Measurements from ENCODE around the gene TEKT5.
"Not testable (repeated sequence)": the region's sequence is repeated elsewhere in the genome, so short reads cannot be mapped to it uniquely, and the experiment has no call there.

Gene TEKT5

DNA sequence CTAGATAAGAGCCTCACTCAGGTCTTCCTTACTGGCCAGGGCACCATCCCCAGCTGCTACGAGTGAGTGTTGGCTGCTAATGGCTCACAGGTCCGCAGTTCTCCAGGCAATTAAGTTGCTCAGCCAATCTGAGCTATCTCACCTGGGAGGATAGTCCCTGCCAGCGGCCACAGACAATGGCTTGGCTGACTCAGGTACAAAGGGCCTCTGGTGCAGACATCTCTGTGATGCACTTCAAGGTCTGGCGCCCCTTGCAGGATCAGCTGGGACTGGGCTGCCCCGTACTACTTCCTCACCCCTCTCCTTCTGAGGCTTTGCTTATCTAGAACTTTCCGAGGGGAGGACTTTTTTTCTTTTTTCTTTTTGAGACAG lies 65.2 kb downstream of the TEKT5 start:
- Histone ChIP-seq H3K4me3 (ENCODE audit: low read length) (no peak overlapping the region), H3K36me3 (ENCODE audit: insufficient read depth, low read length) (no peaks in the 10 kb centered on the region), H3K4me1 (ENCODE audit: insufficient read depth, low read length) (0 out of 2 replicates have a peak, but pooled peaks cover 3% of the 10 kb centered on the region), H3K9ac (ENCODE audit: low read depth, low read length) (no peak overlapping the region), H3K9me3 (ENCODE audit: insufficient read depth, low read depth, low read length) (no peaks in the 10 kb centered on the region), H3K27ac (ENCODE audit: low read depth, low read length) (no peak overlapping the region), H3K27me3 (ENCODE audit: insufficient read depth, low read length) (no peaks in the 10 kb centered on the region)
- 66% methylated on average over 6 of the region's 6 CpGs for WGBS

DNA sequence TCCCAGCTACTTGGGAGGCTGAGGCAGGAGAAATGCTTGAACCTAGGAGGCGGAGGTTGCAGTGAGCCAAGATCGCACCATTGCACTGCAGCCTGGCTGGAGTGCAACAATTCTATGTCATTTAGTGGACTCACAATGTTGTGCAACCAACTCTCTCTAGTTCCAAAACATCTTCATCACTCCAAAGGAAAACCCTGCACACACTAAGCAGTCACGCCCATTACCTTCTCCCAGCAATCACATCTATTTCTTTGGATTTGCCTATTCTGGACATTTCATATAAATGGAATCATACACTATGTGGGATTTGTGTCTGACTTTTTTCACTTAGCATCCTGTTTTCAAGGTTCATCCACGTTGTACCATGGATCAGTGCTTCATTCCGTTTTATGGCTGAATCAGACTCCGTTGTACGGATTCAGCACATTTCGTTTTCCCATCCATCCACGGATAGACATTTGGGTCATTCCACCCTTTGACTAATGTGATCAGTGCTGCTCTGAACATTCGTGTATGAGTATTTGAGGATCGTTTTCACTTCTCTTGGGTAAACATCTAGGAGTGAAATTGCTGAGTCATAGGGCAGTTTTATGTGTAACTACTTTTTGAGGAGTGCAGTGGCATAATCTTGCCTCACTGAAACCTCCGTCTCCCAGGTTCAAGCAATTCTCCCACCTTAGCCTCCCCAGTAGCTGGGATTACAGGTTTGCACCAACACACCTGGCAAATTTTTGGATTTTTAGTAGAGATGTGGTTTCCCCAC lies 69.0 kb downstream of the TEKT5 start:
- H3K36me3 ChIP-seq (ENCODE audit: insufficient read depth, low read length) = no peaks in the 10 kb centered on the region
- no peak overlapping the region for H3K9ac ChIP-seq (ENCODE audit: low read depth, low read length)
- WGBS = 93% methylated on average over 12 of the region's 12 CpGs
- no peaks in the 10 kb centered on the region for H3K9me3 ChIP-seq (ENCODE audit: insufficient read depth, low read depth, low read length)
- no peak overlapping the region for H3K27ac ChIP-seq (ENCODE audit: low read depth, low read length)
- H3K4me1 ChIP-seq (ENCODE audit: insufficient read depth, low read length) = peaks cover 5% of the 10 kb centered on the region; the same call in 1 of the 2 replicates
- H3K4me3 ChIP-seq (ENCODE audit: low read length) = no peak overlapping the region
- no peaks in the 10 kb centered on the region for H3K27me3 ChIP-seq (ENCODE audit: insufficient read depth, low read length)

DNA sequence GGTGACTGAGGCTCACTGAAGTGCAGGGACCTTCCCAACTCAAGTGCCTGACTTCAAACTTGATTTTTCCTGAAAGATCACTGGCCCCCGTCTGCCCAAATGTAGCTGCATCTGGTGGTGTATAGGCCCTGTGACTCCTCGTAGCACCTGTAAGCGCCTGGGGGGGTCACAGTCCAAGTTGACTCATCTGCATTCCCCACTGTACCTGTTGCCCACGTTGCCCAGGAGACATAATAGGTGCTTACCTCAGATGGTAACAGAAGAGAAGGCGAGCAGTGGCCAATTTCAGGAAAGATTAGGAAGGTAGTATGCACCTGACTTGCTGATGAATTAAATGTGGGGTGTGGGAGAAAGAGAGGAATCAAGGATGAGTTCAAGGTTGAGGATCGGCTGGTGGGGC lies 70.2 kb downstream of the TEKT5 start:
- Histone ChIP-seq H3K27me3 (ENCODE audit: insufficient read depth, low read length) (no peaks in the 10 kb centered on the region), H3K9ac (ENCODE audit: low read depth, low read length) (no peak overlapping the region), H3K4me3 (ENCODE audit: low read length) (no peak overlapping the region), H3K36me3 (ENCODE audit: insufficient read depth, low read length) (no peaks in the 10 kb centered on the region), H3K27ac (ENCODE audit: low read depth, low read length) (no peak overlapping the region), H3K9me3 (ENCODE audit: insufficient read depth, low read depth, low read length) (no peaks in the 10 kb centered on the region), H3K4me1 (ENCODE audit: insufficient read depth, low read length) (peaks cover 10% of the 10 kb centered on the region; the same call in 1 of the 2 replicates)
- 87% methylated on average over 6 of the region's 6 CpGs for WGBS

DNA sequence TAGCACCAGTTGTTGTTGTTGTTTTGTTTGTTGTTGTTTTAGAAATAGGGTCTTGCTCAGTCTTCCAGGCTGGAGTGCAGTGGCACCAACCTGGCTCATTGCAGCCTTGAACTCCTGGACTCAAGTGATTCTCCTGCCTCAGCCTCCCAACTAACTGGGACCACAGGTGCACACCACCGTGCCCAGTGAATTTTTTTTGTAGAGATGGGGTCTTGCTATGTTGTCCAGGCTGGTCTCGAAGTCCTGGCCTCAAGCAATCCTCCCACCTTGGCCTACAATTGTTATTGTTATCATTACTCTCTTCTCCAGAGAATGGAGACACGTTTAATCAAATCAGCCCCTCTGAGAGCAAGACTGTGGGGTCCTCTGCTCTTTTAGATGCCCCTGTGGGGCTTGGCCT lies 71.7 kb downstream of the TEKT5 start:
- H3K27ac ChIP-seq (ENCODE audit: low read depth, low read length) = no peak overlapping the region
- H3K9ac ChIP-seq (ENCODE audit: low read depth, low read length) = no peak overlapping the region
- no peaks in the 10 kb centered on the region for H3K9me3 ChIP-seq (ENCODE audit: insufficient read depth, low read depth, low read length)
- H3K27me3 ChIP-seq (ENCODE audit: insufficient read depth, low read length) = peaks cover 4% of the 10 kb centered on the region
- 96% methylated on average over 3 of the region's 3 CpGs for WGBS
- peaks cover 16% of the 10 kb centered on the region; the same call in 1 of the 2 replicates for H3K4me1 ChIP-seq (ENCODE audit: insufficient read depth, low read length)
- no peak overlapping the region for H3K4me3 ChIP-seq (ENCODE audit: low read length)
- H3K36me3 ChIP-seq (ENCODE audit: insufficient read depth, low read length) = no peaks in the 10 kb centered on the region

DNA sequence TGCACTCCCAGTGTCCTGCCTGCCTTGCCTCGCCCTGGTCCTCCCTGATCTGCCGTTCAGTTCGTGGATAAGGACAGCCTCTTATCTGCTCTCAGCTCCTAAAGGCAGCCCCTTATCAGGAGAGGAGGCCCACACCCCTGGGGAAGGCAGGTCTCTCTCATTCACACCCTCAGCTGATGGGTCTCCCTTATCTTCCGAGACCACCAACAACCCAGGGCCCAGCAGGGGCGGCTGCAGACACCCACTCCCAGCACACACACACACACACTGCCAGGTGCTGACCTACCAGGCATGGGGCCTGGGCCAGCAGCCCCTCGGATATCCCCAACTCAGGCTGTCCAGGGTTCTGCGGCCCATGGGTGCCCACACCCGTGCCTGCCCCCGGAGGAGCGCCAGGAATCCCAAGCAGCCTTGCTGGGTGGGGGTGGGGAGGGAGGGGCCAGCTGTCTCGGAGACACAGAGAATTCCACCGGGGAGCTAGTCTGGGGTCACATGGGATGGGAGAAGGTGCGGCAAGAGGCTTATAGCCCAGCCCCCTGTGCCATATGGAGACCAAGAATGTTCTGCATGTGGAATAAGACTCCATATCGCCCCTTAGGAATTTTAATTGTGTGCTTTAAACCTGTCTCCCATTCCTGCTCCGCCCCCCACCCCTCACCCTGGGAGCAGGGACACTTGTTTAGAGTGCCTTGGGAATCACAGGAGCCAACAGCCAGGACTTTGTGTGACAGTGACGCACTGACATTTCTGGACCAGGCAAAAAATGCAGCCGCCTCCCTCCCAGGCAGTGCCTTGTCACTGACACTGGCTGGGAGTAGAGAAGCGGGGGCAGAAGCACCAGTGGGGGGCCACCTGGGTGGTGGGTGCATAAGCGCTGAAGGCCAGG lies 72.5 kb downstream of the TEKT5 start:
- Histone ChIP-seq H3K4me1 (ENCODE audit: insufficient read depth, low read length) (peaks cover 23% of the 10 kb centered on the region), H3K9me3 (ENCODE audit: insufficient read depth, low read depth, low read length) (no peaks in the 10 kb centered on the region), H3K36me3 (ENCODE audit: insufficient read depth, low read length) (no peaks in the 10 kb centered on the region), H3K27me3 (ENCODE audit: insufficient read depth, low read length) (peaks cover 4% of the 10 kb centered on the region), H3K9ac (ENCODE audit: low read depth, low read length) (no peak overlapping the region), H3K4me3 (ENCODE audit: low read length) (no peak overlapping the region), H3K27ac (ENCODE audit: low read depth, low read length) (no peak overlapping the region)
- WGBS = 65% methylated on average over 19 of the region's 19 CpGs

DNA sequence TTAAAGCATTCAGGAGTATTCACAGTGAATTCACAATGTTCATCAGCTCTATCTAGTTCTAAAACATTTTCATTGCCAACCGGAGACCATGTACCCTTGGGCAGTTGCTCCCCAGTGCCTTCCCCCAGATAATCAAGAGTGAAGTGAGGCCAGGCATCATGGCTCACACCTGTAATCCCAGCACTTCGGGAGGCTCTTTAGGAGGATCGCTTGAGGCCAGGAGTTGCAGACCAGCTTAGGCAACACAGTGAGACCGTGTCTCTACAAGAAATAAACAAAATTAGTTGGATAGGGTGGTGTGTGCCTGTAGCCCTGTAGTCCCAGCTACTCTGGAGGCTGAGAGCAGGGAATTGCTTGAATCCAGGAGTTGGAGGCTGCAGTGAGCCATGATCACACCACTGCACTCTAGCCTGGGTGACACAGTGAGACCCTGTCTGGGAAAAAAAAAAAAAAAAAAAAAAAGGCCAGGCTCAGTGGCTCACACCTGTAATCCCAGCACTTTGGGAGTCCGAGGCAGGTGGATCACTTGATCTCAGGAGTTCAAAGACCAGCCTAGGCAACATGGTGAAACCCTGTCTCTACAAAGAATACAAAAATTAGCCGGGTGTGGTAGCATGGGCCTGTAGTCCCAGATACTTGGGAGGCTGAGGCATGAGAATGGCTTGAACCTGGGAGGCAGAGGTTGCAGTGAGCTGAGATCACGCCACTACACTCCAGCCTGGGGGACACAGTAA lies 73.3 kb downstream of the TEKT5 start:
- H3K4me3 ChIP-seq (ENCODE audit: low read length); H3K27ac ChIP-seq (ENCODE audit: low read depth, low read length); H3K27me3 ChIP-seq (ENCODE audit: insufficient read depth, low read length); H3K9ac ChIP-seq (ENCODE audit: low read depth, low read length); H3K36me3 ChIP-seq (ENCODE audit: insufficient read depth, low read length); H3K9me3 ChIP-seq (ENCODE audit: insufficient read depth, low read depth, low read length): not testable (repeated sequence)
- 80% methylated on average over 7 of the region's 7 CpGs for WGBS
- peaks cover 27% of the 10 kb centered on the region for H3K4me1 ChIP-seq (ENCODE audit: insufficient read depth, low read length)

DNA sequence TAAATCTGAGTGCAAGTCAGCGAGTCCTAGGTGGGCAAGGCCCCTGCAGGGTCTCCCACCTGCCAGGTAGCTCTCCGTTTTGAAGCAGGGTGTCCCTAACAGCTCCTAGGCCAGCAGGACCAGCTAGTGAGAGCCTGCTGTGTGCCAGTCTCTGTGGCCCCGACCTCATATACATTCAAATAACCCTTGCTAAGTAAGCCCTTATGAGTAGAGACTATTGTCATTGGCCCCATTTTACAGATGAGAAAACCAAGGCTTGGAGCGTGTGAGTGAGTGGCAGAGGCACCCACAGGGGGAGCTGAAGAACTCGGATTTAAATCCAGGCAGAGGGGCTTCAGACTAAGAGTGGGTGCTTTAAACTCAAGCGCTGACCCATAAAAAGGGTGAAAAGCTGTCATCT lies 74.6 kb downstream of the TEKT5 start:
- Histone ChIP-seq H3K4me3 (ENCODE audit: low read length) (no peak overlapping the region), H3K4me1 (ENCODE audit: insufficient read depth, low read length) (peaks cover 30% of the 10 kb centered on the region), H3K9ac (ENCODE audit: low read depth, low read length) (no peak overlapping the region), H3K9me3 (ENCODE audit: insufficient read depth, low read depth, low read length) (no peaks in the 10 kb centered on the region), H3K27me3 (ENCODE audit: insufficient read depth, low read length) (peaks cover 4% of the 10 kb centered on the region), H3K27ac (ENCODE audit: low read depth, low read length) (no peak overlapping the region), H3K36me3 (ENCODE audit: insufficient read depth, low read length) (no peaks in the 10 kb centered on the region)
- 84% methylated on average over 6 of the region's 6 CpGs for WGBS

DNA sequence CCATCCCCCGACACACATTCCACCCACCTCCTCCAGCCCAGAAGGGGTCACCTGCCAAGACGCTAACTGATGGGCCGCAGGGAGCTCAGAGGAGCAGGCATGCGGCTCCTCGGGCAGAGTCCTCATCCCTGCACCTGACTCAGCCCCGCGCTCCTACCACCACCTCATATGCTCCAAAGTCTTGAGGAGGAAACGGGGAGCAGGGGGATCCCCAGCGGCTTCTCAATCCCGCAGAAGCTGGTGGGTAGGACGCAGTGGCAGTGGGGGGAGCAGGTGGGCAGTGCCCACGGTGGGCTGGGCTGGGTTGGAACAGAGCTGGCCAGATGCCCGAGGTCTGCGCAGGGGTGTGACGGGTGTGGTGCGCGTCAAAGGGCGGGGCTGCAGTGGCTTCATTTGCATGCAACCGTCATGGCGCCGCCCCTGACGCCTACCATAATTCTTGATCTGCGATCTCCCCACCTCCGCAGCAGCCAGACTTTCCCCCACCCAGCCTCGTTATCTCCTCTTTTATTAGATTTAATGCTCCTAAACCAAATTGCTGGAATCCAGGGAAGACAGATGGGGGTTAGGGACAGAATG lies 75.4 kb downstream of the TEKT5 start:
- Histone ChIP-seq H3K36me3 (ENCODE audit: insufficient read depth, low read length) (no peaks in the 10 kb centered on the region), H3K4me1 (ENCODE audit: insufficient read depth, low read length) (peaks cover 30% of the 10 kb centered on the region), H3K27me3 (ENCODE audit: insufficient read depth, low read length) (peaks cover 4% of the 10 kb centered on the region), H3K9me3 (ENCODE audit: insufficient read depth, low read depth, low read length) (no peaks in the 10 kb centered on the region), H3K4me3 (ENCODE audit: low read length) (peak overlapping the region; percentile 46), H3K9ac (ENCODE audit: low read depth, low read length) (no peak overlapping the region), H3K27ac (ENCODE audit: low read depth, low read length) (no peak overlapping the region)
- 49% methylated on average over 25 of the region's 25 CpGs for WGBS

DNA sequence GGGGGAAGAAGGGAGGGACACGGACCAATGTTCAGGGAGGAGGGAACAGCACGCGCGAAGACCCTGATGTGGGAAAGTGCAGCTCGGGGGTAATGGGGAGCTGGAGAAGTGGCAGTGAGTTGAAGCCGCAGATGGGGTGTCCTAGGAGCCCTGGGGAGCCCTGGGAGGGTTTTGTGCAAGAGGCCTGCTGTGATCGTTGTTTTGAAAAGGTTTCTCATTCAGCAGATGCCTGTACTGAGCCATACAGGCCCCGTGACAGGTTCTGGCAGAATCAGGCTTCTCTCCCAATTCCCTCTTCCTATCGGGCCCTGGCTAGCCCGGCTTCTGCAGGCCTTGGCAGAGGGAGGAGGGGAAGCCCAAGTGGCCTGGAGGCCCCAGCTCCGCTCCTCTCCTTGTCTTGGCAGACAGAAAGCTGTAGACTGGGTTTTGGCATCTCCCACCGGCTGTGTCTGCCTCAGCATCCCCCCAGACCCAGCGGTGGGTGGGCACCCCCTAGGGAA lies 76.0 kb downstream of the TEKT5 start:
- Histone ChIP-seq H3K36me3 (ENCODE audit: insufficient read depth, low read length) (no peaks in the 10 kb centered on the region), H3K4me3 (ENCODE audit: low read length) (peak overlapping the region; percentile 46; the same call in 1 of the 2 replicates), H3K27ac (ENCODE audit: low read depth, low read length) (no peak overlapping the region), H3K9me3 (ENCODE audit: insufficient read depth, low read depth, low read length) (no peaks in the 10 kb centered on the region), H3K27me3 (ENCODE audit: insufficient read depth, low read length) (peaks cover 4% of the 10 kb centered on the region), H3K4me1 (ENCODE audit: insufficient read depth, low read length) (peaks cover 30% of the 10 kb centered on the region), H3K9ac (ENCODE audit: low read depth, low read length) (no peak overlapping the region)
- WGBS = 59% methylated on average over 13 of the region's 13 CpGs

DNA sequence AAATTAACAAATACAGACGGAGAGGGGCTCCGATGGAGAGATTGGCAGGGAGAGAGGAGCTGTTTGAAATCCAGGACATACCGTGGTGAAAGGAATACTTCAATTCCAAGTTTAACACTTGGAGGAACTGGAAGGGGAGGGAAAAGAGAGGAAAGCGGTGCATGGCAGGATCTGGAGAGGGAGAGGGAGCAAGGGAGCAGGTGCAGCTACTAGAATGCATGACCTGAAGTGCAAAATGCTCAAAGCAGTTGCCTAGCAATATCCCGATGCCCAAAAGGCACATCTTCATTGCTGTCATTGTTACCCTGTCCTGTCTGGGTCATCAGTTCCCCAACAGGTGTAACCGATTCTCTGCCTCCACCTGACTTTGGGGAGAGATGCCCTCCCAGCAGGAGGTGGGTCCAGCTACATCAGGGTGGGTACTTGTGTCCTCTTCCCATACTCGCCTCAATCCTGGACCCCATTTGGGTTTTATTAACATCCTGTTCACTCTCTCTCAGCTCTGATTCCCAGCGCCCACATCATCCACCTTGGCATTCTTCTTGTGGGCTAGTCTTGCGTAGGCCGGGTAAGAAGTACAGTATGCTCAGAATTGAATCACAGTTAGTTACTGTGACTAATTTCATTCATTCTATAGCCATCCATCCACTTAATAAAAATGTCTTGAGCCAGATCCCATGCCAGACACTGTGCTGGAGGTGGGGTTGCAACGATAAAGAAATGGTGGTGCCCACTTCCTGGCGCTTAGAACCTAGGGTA lies 76.9 kb downstream of the TEKT5 start:
- Histone ChIP-seq H3K4me3 (ENCODE audit: low read length) (no peak overlapping the region), H3K4me1 (ENCODE audit: insufficient read depth, low read length) (peaks cover 30% of the 10 kb centered on the region), H3K27ac (ENCODE audit: low read depth, low read length) (no peak overlapping the region), H3K36me3 (ENCODE audit: insufficient read depth, low read length) (no peaks in the 10 kb centered on the region), H3K27me3 (ENCODE audit: insufficient read depth, low read length) (peaks cover 4% of the 10 kb centered on the region), H3K9ac (ENCODE audit: low read depth, low read length) (no peak overlapping the region), H3K9me3 (ENCODE audit: insufficient read depth, low read depth, low read length) (no peaks in the 10 kb centered on the region)
- 76% methylated on average over 12 of the region's 12 CpGs for WGBS
